Right cardiac atrium (tissue), 5 donors: ENCODE results near the gene WDR53. TPM values are rescaled to one million over a fixed set of nuclear protein-coding genes. Genes with fewer than 3 reads are reported as not detected.
"Not testable (repeated sequence)": the region's sequence is repeated elsewhere in the genome, so short reads cannot be mapped to it uniquely, and the experiment has no call there.

Experiments
- ATAC-seq, 2 donors: fragments of 200-7000 bp; cut with Tn5 transposase; one replicate each; pipeline versions ENCODE4 v1.8.0 to v1.9.1; 2020; ENCODE audit warnings: moderate library complexity in 2 of 2, mild to moderate bottlenecking in 1 of 2
- DNase-seq, 3 donors: peaks; one replicate each; pipeline ENCODE4 v3.0.0-alpha.2; 2020
- H3K27ac ChIP-seq: one replicate; pipeline ENCODE4 v1.5.1; 2013; ENCODE audit warnings: mild to moderate bottlenecking, low read length, control low read depth, moderate library complexity
- H3K27me3 ChIP-seq: one replicate; pipeline ENCODE4 v1.6.1; 2013; ENCODE audit not compliant: control insufficient read depth, insufficient read depth
- H3K4me1 ChIP-seq: one replicate; pipeline ENCODE4 v1.6.1; 2013; ENCODE audit warnings: low read length; ENCODE audit not compliant: control insufficient read depth, insufficient read depth
- H3K4me3 ChIP-seq: one replicate; pipeline ENCODE4 v1.5.1; 2013; ENCODE audit warnings: low read length, control low read depth
- H3K9me3 ChIP-seq: one replicate; pipeline ENCODE4 v1.6.1; 2013; ENCODE audit warnings: low read length; ENCODE audit not compliant: control insufficient read depth
- WGBS: extraction: QIAGEN DNeasy Blood & Tissue Kit; methylation state at CpG from one replicate; pipeline ENCODE4 v1.1.7; 2013; 5-methylcytosine and 5-hydroxymethylcytosine counted together
- intact Hi-C, 4 donors: fragments of 100-400 bp; cut with DNase I; formaldehyde crosslinking; loops; one replicate each; pipeline versions ENCODE4 v1.11.0 to v1.14.0; 2022 to 2023
- long read RNA-seq, 4 donors: library from polyadenylated mRNA; unstranded; transcript quantifications; one replicate each; pipeline ENCODE4 v2.0.0, GENCODE V29; 2020 to 2021
- polyA plus RNA-seq: library from polyadenylated mRNA; stranded (reverse); fragments of 200-250 nt; gene quantifications from one replicate; pipeline ENCODE4 v1.2.3, GENCODE V29; 2013
- total RNA-seq, 4 donors: library from RNA; stranded (reverse); fragmentation: NEBNext Ultra II Directional; extraction: Animal tissue kit (Norgen Biotek cat#: 25700); gene quantifications; one replicate each; pipeline ENCODE4 v1.2.1, GENCODE V29; 2021
- donor health status: healthy with polysubstance abuse.
- donor health status: DM: no; HTN: yes; CAD: no.
- donor health status: DM: no; HTN: no; CAD: no.
- donor health status: DM: no; HTN: yes; CAD: no; lungs with severe emphysema.
- donor health status: DM: yes; HTN: yes; CAD: no.

Gene WDR53
- total RNA-seq (10 to 100 TPM in 2 of 4 donors, 1 to 10 TPM in 2; 8.3 to 10.2 (median 9.6) TPM), polyA plus RNA-seq (10.3 TPM)
- long read RNA-seq, donor 1, partial matches to known transcripts = 0 of 1 reads
- long read RNA-seq, donor 1, other reads (novel, unspliced or antisense) = 1 of 1 reads
- long read RNA-seq, donor 2 = 0 reads
- long read RNA-seq, donor 3, partial matches to known transcripts = 9 of 12 reads
- long read RNA-seq, donor 3, other reads (novel, unspliced or antisense) = 2 of 12 reads
- long read RNA-seq, donor 4, partial matches to known transcripts = 1 of 1 reads
- long read RNA-seq, donor 4, other reads (novel, unspliced or antisense) = 0 of 1 reads

- intact Hi-C loops = no loop called here
Measured at GRCh38 chr3:196568246-196569002, at the start of gene WDR53, which contains the start of gene FBXO45. Gene WDR53 (minus strand): TSS chr3:196568554. CDS start chr3:196561475, 7,079 bp downstream. Gene FBXO45 (plus strand): TSS chr3:196568660. CDS start chr3:196568985, 325 bp downstream.

GRCh38 chr3:196617256-196617655 lies 48.9 kb upstream of the WDR53 start:
- 60% methylated on average over 5 of the region's 5 CpGs for WGBS
- Histone ChIP-seq H3K4me3 (no peak overlapping the region), H3K27ac (no peak overlapping the region), H3K4me1 (no peaks in the 10 kb centered on the region), H3K27me3 (no peaks in the 10 kb centered on the region), H3K9me3 (no peaks in the 10 kb centered on the region)
- no peak for ATAC-seq
- intact Hi-C loops = no loop called here
- DNase-seq = no peak

More at GRCh38 chr3:196568246-196569002, at the start of gene WDR53, which contains the start of gene FBXO45:
- ATAC-seq = peak; percentile 99 to 100
- Histone ChIP-seq H3K27ac (peak within 1 kb of the TSS; percentile 90), H3K27me3 (no peaks in the 10 kb centered on the region), H3K4me3 (peak within 1 kb of the TSS; percentile 83), H3K4me1 (peaks cover 4% of the 10 kb centered on the region), H3K9me3 (no peaks in the 10 kb centered on the region)
- DNase-seq = peak; percentile 96 to 98 (median 98)
- WGBS = under 1% methylated on average over 87 of the region's 87 CpGs

GRCh38 chr3:196615234-196615633 lies 46.9 kb upstream of the WDR53 start:
- H3K27ac ChIP-seq, ATAC-seq, intact Hi-C loops, H3K4me3 ChIP-seq, H3K27me3 ChIP-seq, DNase-seq, H3K4me1 ChIP-seq, H3K9me3 ChIP-seq: not testable (repeated sequence)
- 96% methylated on average over 6 of the region's 6 CpGs for whole genome bisulfite sequencing

- no peak overlapping the region for H3K4me3 ChIP-seq
- peak overlapping the region; percentile 97 for H3K27ac ChIP-seq
- intact Hi-C loops = loop anchor here in 1 of 4 donors (5.0 kb wide), 1 partner anchor 65 kb away; no protein-coding TSS in a partner anchor
- DNase-seq (no peak), ATAC-seq (peak; percentile 55 to 67)
- 48% methylated on average over 10 of the region's 10 CpGs for WGBS
- H3K9me3 ChIP-seq = no peaks in the 10 kb centered on the region
- no peaks in the 10 kb centered on the region for H3K27me3 ChIP-seq
- H3K4me1 ChIP-seq = no peaks in the 10 kb centered on the region
Measured at GRCh38 chr3:196611761-196612483, 43.6 kb upstream of the WDR53 start.

- H3K27ac ChIP-seq = no peak overlapping the region
- DNase-seq (no peak), ATAC-seq (no peak)
- no peaks in the 10 kb centered on the region for H3K27me3 ChIP-seq
- no peaks in the 10 kb centered on the region for H3K4me1 ChIP-seq
- intact Hi-C loops = loop anchor here (2.0 to 10.0 kb wide), 4 partner anchors 67 to 77 kb away; no protein-coding TSS in a partner anchor
- WGBS = 78% methylated on average over 6 of the region's 6 CpGs
- H3K4me3 ChIP-seq = no peak overlapping the region
- H3K9me3 ChIP-seq = no peaks in the 10 kb centered on the region
Measured at GRCh38 chr3:196609805-196610515, 41.6 kb upstream of the WDR53 start.

- ATAC-seq = peak; percentile 94 to 95
- 18% methylated on average over 5 of the region's 5 CpGs for WGBS
- Histone ChIP-seq H3K27me3 (no peaks in the 10 kb centered on the region), H3K27ac (no peak overlapping the region), H3K4me1 (no peaks in the 10 kb centered on the region), H3K9me3 (no peaks in the 10 kb centered on the region), H3K4me3 (no peak overlapping the region)
- peak; percentile 87 to 95 (median 95) for DNase-seq
- intact Hi-C loops = loop anchor here in 3 of 4 donors (2.0 to 10.0 kb wide), 3 partner anchors 75 to 78 kb away; no protein-coding TSS in a partner anchor
Measured at GRCh38 chr3:196609343-196609775, 41.0 kb upstream of the WDR53 start.

- no peak for ATAC-seq
- H3K4me1 ChIP-seq = no peaks in the 10 kb centered on the region
- intact Hi-C loops = loop anchor here in 3 of 4 donors (2.0 to 10.0 kb wide), 3 partner anchors 76 to 79 kb away; no protein-coding TSS in a partner anchor
- 93% methylated on average over 2 of the region's 2 CpGs for WGBS
- no peaks in the 10 kb centered on the region for H3K27me3 ChIP-seq
- no peak for DNase-seq
- H3K9me3 ChIP-seq = no peaks in the 10 kb centered on the region
- H3K4me3 ChIP-seq = no peak overlapping the region
- no peak overlapping the region for H3K27ac ChIP-seq
Measured at GRCh38 chr3:196608693-196609092, 40.3 kb upstream of the WDR53 start.

- H3K4me3 ChIP-seq = no peak overlapping the region
- DNase-seq (no peak), ATAC-seq (no peak)
- no peaks in the 10 kb centered on the region for H3K4me1 ChIP-seq
- H3K9me3 ChIP-seq = no peaks in the 10 kb centered on the region
- H3K27me3 ChIP-seq = no peaks in the 10 kb centered on the region
- intact Hi-C loops = loop anchor here in 1 of 4 donors (10.0 kb wide), 1 partner anchor 80 kb away; no protein-coding TSS in a partner anchor
- H3K27ac ChIP-seq = no peak overlapping the region
- WGBS = 62% methylated on average over 13 of the region's 13 CpGs
Measured at GRCh38 chr3:196604548-196604947, 36.2 kb upstream of the WDR53 start.

GRCh38 chr3:196603683-196604082 lies 35.3 kb upstream of the WDR53 start:
- intact Hi-C loops = loop anchor here in 1 of 4 donors (10.0 kb wide), 1 partner anchor 81 kb away; no protein-coding TSS in a partner anchor
- H3K27ac ChIP-seq = no peak overlapping the region
- no peak overlapping the region for H3K4me3 ChIP-seq
- WGBS = 62% methylated on average over 7 of the region's 7 CpGs
- H3K27me3 ChIP-seq = no peaks in the 10 kb centered on the region
- H3K9me3 ChIP-seq = no peaks in the 10 kb centered on the region
- no peak for DNase-seq
- H3K4me1 ChIP-seq = no peaks in the 10 kb centered on the region
- no peak for ATAC-seq

GRCh38 chr3:196602673-196603072 lies 34.3 kb upstream of the WDR53 start:
- no peaks in the 10 kb centered on the region for H3K27me3 ChIP-seq
- no peaks in the 10 kb centered on the region for H3K9me3 ChIP-seq
- no peaks in the 10 kb centered on the region for H3K4me1 ChIP-seq
- no peak overlapping the region for H3K27ac ChIP-seq
- ATAC-seq = no peak
- H3K4me3 ChIP-seq = no peak overlapping the region
- intact Hi-C loops = loop anchor here in 1 of 4 donors (10.0 kb wide), 1 partner anchor 82 kb away; no protein-coding TSS in a partner anchor
- 92% methylated on average over 6 of the region's 6 CpGs for WGBS
- no peak for DNase-seq
